ENCODE data around the gene ST8SIA4.

The ST8SIA4 gene

DNA sequence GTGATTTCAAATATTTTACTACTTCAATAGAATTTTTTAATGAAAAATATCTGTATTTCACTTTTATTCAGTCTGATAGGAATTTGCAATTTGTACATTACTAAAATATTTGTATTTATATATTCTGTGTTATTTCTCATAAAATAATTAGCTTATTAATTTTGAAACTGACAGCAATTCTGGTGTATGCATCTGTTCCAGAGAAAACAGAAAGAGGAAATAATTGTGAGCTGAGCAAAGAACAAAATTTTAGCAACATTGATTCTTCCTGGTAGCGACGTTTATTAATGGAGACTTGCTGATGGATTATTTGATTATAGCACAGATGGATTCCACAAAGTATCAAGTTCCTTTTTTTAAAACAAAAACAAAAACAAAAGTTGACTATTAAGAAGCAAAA, 61.0 kb downstream of the ST8SIA4 start:
- H3K4me2 ChIP-seq (ENCODE audit: low read length) = no peak overlapping the region
- no peaks in the 10 kb centered on the region for H3K36me3 ChIP-seq (ENCODE audit: insufficient read depth, low read length)
- H3K4me1 ChIP-seq (ENCODE audit: control insufficient read depth, insufficient read depth, low read length) = peaks cover 11% of the 10 kb centered on the region
- no peaks in the 10 kb centered on the region for H3K27me3 ChIP-seq (ENCODE audit: control insufficient read depth, insufficient read depth, low read length)
- no peaks in the 10 kb centered on the region for H3K9me3 ChIP-seq (replicated peaks; ENCODE audit: low read length)
- no peak overlapping the region for H3K4me3 ChIP-seq (ENCODE audit: low read length)
- H3K9ac ChIP-seq (ENCODE audit: low read depth, low read length) = no peak overlapping the region

DNA sequence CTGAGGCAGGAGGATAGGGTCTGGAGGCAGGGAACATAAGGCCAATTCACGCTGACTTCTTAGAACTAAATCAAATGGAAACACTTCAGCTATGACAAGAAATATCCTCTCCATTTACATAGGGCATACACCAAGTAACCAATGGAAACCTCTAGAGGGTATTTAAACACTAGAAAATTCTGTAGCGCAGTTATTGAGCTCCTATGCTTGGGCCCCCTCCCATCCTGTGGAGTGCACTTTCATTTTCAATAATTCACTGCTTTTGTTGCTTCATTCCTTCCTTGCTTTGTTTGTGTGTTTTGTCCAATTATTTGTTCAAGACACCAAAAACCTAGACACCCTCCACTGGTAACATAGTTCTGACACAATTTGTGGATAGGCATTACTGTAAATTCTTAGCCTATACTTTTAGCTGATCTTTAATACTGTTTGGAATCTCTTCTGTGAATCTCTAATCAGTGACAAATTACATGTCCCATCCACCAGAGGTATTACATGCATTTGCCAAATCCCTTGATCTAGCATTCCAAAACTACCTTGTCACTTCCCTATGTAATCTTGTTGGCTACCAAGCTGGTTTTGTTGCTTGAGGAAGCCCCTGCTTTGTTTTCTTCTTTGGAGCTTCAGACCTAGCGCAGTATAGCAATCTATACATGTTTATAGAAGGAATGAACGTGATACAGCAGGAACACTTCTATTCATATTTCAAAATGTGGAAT, 61.6 kb downstream of the ST8SIA4 start:
- Histone ChIP-seq H3K9me3 (replicated peaks; ENCODE audit: low read length) (no peaks in the 10 kb centered on the region), H3K4me2 (ENCODE audit: low read length) (no peak overlapping the region), H3K27me3 (ENCODE audit: control insufficient read depth, insufficient read depth, low read length) (no peaks in the 10 kb centered on the region), H3K4me1 (ENCODE audit: control insufficient read depth, insufficient read depth, low read length) (peaks cover 11% of the 10 kb centered on the region), H3K4me3 (ENCODE audit: low read length) (no peak overlapping the region), H3K9ac (ENCODE audit: low read depth, low read length) (no peak overlapping the region), H3K36me3 (ENCODE audit: insufficient read depth, low read length) (no peaks in the 10 kb centered on the region)

DNA sequence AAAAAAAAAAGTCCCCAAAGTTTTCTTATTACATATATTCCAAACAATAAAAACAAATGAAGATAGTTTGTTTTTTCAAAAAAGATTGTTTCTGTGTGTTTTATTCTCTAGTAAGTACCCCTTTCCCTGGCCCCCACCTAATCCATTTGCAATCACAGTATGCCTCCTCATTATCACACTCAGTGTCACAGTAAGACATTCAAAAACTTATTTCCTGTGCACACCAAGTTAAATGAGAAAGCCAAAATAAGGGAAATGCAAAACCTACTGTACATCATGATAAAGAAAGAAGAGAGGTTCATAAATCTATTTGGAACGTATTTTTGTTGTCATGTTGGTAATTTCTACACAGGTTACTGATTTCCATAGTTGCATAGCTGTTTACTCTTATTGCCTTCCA, 62.3 kb downstream of the ST8SIA4 start:
- H3K4me1 ChIP-seq (ENCODE audit: control insufficient read depth, insufficient read depth, low read length) = peaks cover 11% of the 10 kb centered on the region
- H3K4me2 ChIP-seq (ENCODE audit: low read length) = no peak overlapping the region
- H3K9me3 ChIP-seq (replicated peaks; ENCODE audit: low read length) = no peaks in the 10 kb centered on the region
- no peaks in the 10 kb centered on the region for H3K27me3 ChIP-seq (ENCODE audit: control insufficient read depth, insufficient read depth, low read length)
- no peak overlapping the region for H3K9ac ChIP-seq (ENCODE audit: low read depth, low read length)
- H3K36me3 ChIP-seq (ENCODE audit: insufficient read depth, low read length) = no peaks in the 10 kb centered on the region
- H3K4me3 ChIP-seq (ENCODE audit: low read length) = no peak overlapping the region

DNA sequence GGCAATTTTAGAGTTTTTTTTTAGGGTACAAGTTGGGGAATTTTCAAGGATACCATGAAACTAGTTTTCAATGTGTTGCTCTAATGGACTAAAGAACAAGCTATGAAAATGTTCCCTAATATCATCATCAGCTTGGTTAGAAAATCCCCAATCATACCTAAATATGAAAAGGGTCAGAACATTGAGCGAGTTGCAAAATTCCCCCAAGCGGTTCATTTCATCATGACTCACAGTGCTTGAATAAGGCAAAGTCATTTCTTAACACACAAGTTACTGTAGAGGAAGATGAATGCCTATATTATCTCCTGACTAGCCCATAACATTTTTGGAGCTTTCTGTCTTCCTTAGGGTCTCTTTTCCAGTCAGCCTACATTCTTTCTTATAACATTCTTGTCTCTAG, 62.7 kb downstream of the ST8SIA4 start:
- Histone ChIP-seq H3K36me3 (ENCODE audit: insufficient read depth, low read length) (no peaks in the 10 kb centered on the region), H3K4me2 (ENCODE audit: low read length) (no peak overlapping the region), H3K9me3 (replicated peaks; ENCODE audit: low read length) (no peaks in the 10 kb centered on the region), H3K4me3 (ENCODE audit: low read length) (no peak overlapping the region), H3K4me1 (ENCODE audit: control insufficient read depth, insufficient read depth, low read length) (peaks cover 11% of the 10 kb centered on the region), H3K9ac (ENCODE audit: low read depth, low read length) (no peak overlapping the region), H3K27me3 (ENCODE audit: control insufficient read depth, insufficient read depth, low read length) (no peaks in the 10 kb centered on the region)

DNA sequence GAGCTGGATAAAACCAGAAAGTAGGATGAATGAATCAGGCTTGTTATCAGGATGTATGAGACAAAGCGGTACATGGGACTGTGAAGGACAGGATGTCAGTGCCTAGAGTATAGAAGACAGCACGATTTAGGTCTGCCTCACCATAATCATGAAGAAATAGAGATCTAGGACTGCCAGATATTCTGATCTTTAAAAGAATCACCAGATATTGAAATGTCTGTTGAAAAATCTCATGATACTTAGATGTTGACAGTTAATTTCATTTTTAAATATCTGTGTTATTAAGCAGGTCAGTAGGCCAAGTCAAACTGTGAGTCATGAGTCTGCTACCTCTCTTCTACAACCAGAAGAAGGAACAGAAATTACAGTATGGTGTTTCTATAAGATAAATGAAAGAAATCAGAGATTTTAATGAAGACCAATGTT, 65.0 kb downstream of the ST8SIA4 start:
- H3K4me3 ChIP-seq (ENCODE audit: low read length) = no peak overlapping the region
- H3K27me3 ChIP-seq (ENCODE audit: control insufficient read depth, insufficient read depth, low read length) = no peaks in the 10 kb centered on the region
- peaks cover 11% of the 10 kb centered on the region for H3K4me1 ChIP-seq (ENCODE audit: control insufficient read depth, insufficient read depth, low read length)
- no peaks in the 10 kb centered on the region for H3K36me3 ChIP-seq (ENCODE audit: insufficient read depth, low read length)
- no peak overlapping the region for H3K4me2 ChIP-seq (ENCODE audit: low read length)
- no peaks in the 10 kb centered on the region for H3K9me3 ChIP-seq (replicated peaks; ENCODE audit: low read length)
- H3K9ac ChIP-seq (ENCODE audit: low read depth, low read length) = no peak overlapping the region

DNA sequence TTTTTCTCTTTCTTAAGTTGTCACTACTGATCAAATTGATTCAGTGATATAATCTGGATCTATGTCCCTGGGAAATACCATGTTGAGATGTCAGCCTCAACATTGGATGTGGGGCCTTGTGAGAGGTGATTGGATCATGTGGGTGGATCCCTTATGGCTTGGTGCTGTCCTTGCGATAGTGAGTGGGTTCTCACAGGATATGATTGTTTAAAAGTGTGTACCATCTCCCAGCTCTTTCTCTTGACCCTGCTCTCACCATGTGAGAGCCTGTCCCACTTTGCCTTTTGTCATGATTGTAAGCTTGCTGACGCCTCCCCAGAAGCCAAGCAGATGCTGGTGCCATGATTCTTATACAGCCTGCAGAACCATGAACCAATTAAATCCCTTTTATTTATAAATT, 68.6 kb downstream of the ST8SIA4 start:
- Histone ChIP-seq H3K9ac (ENCODE audit: low read depth, low read length) (no peak overlapping the region), H3K9me3 (replicated peaks; ENCODE audit: low read length) (no peaks in the 10 kb centered on the region), H3K4me1 (ENCODE audit: control insufficient read depth, insufficient read depth, low read length) (no peaks in the 10 kb centered on the region), H3K4me2 (ENCODE audit: low read length) (no peak overlapping the region), H3K4me3 (ENCODE audit: low read length) (no peak overlapping the region), H3K36me3 (ENCODE audit: insufficient read depth, low read length) (no peaks in the 10 kb centered on the region), H3K27me3 (ENCODE audit: control insufficient read depth, insufficient read depth, low read length) (no peaks in the 10 kb centered on the region)

DNA sequence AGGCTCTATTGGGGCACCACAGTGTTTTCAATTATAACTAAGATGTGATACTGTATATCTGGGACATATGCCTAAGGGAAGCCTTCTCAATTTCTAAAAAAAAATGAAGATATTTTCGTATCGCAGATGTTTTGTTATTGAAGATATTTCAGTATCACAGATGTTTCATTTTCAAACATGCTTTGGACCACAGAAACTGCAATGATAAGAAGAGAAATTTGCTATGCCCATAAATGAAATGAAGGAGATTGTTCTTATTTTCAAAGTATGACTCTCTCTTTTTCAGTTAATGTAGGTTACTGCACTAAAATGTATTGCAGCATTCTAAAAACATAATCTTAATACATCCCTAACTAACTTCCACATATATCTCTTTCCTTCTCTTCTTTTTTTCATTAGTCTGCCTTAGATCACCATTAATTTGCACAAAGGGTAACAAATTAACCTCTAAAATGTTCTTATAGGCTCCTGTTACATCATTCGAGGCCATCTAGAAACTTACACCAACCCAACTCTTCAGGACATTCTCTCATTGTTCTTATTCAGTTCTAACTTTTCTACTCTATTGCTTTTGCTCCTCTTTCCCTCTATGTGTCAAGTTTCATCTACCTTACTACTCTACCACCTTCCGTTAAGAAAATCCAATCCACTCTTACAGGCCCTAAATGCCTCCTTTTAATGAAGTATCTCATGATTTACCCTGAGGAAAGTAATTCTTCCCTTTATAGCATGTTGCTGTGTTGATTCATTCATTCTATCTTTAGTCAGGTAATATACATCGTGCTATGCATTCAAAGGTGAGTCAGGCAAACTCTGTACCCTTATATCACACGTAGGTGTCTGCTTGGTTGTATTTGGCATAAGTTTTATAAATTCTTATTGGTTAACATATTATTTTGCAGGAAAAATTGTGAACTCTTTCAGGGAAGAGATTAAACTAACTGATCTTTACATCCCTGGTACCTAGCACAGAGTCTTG, 70.5 kb downstream of the ST8SIA4 start:
- H3K9ac ChIP-seq (ENCODE audit: low read depth, low read length) = no peak overlapping the region
- no peak overlapping the region for H3K4me3 ChIP-seq (ENCODE audit: low read length)
- peaks cover 14% of the 10 kb centered on the region for H3K4me1 ChIP-seq (ENCODE audit: control insufficient read depth, insufficient read depth, low read length)
- no peaks in the 10 kb centered on the region for H3K9me3 ChIP-seq (replicated peaks; ENCODE audit: low read length)
- H3K36me3 ChIP-seq (ENCODE audit: insufficient read depth, low read length) = no peaks in the 10 kb centered on the region
- H3K4me2 ChIP-seq (ENCODE audit: low read length) = no peak overlapping the region
- H3K27me3 ChIP-seq (ENCODE audit: control insufficient read depth, insufficient read depth, low read length) = no peaks in the 10 kb centered on the region

DNA sequence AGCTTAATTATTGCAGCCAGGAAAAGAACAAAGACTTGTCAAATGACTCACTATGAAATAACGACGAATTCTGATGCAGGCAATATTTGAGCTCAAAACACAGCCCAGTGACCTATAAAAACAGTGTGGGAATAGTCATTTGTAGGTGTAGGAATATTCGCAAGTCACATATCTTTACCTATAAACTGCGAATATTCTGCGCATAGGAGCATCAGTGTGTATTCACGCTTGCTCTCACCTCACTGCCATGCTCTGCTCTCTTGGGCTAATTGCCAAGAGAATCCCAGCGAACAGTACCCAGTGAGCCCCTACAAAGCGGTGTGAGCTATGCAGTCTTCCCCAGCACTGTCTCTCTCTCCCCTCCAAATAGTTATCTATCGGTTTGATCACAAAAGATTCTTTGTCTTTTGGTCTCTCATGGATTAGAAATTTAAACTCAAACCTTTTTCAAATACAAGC, 74.2 kb downstream of the ST8SIA4 start:
- H3K36me3 ChIP-seq (ENCODE audit: insufficient read depth, low read length) = no peaks in the 10 kb centered on the region
- H3K27me3 ChIP-seq (ENCODE audit: control insufficient read depth, insufficient read depth, low read length) = no peaks in the 10 kb centered on the region
- H3K9ac ChIP-seq (ENCODE audit: low read depth, low read length) = peak overlapping the region; percentile 61
- no peaks in the 10 kb centered on the region for H3K9me3 ChIP-seq (replicated peaks; ENCODE audit: low read length)
- peaks cover 21% of the 10 kb centered on the region for H3K4me1 ChIP-seq (ENCODE audit: control insufficient read depth, insufficient read depth, low read length)
- no peak overlapping the region for H3K4me3 ChIP-seq (ENCODE audit: low read length)
- H3K4me2 ChIP-seq (ENCODE audit: low read length) = no peak overlapping the region

DNA sequence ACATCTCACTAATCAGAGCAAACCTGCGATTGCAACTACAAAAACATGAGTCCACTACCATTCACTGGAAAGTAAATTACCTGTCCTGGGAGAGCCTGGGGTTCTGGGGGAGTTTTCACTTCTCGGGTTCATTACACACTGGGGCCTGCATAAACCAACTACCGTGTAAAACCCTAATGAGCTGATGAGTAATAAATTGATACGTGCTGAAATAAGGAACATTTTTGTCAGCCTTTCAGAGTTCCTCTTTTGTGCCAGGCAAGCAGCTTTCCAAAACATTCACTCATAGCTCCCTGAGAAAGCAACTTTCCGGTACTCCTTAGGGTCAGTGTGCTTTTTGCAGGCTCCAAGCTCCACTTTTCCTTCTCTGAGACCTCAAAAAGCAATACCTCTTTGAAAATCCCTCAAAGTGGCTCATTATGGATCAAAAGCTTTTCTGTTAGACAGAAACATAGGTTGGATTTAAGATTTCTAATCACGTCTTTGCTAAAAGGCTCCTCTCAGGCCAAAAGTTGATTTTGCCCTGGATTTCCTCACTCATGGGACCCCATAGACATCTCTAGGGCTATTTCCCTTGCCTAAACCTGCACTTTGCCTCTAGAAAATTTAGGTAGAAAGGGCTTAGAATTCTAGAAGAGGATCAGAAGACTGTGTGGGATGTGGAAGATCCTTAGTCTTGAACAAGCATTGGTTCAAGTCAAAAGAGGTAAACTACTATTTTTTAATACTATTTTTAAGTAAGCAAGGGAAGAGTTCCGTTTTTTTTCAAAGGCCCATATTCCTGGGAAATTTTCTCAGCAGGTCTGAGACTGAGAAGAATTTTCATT, 74.8 kb downstream of the ST8SIA4 start:
- Histone ChIP-seq H3K4me2 (ENCODE audit: low read length) (peak overlapping the region; percentile 32), H3K36me3 (ENCODE audit: insufficient read depth, low read length) (no peaks in the 10 kb centered on the region), H3K9ac (ENCODE audit: low read depth, low read length) (peak overlapping the region; percentile 61), H3K27me3 (ENCODE audit: control insufficient read depth, insufficient read depth, low read length) (no peaks in the 10 kb centered on the region), H3K4me3 (ENCODE audit: low read length) (no peak overlapping the region), H3K9me3 (replicated peaks; ENCODE audit: low read length) (no peaks in the 10 kb centered on the region), H3K4me1 (ENCODE audit: control insufficient read depth, insufficient read depth, low read length) (peaks cover 21% of the 10 kb centered on the region)

DNA sequence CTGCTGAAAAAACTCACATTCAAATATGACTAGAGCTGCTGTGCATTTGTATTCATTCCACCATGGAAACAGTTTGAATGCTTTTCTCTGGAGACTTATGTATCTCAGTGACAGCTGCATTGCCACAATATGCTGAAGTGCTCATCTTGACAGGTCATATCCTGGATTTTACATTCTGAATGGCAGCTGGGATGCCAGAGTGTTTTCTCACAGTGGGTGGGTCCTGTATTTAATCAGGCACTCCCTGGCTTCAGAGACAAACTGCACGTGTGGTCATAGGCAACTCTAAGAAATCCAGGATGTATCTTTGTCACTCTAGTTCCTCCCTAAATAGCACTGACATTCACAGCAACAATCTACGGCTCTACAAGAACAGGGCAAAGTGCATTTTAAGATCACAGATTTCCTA, 75.6 kb downstream of the ST8SIA4 start:
- peak overlapping the region; percentile 61 for H3K9ac ChIP-seq (ENCODE audit: low read depth, low read length)

DNA sequence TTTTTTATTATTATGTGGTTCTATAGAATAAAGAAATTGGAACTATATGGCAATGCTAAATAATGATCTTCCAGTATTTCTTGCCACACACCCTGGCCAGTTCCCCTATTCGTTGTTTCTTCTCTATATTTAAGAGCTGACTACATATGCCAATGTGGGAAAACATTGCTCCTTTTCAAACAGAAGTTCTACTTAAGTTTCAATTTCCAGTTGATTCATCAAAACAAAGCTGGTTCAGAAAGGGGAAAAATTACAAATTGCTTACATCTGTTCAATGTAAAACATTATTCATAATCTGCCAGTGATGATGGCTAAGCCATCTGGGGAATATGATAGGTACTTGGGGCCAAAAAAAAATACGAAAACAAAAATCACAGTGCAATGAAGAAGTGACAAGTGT, 76.9 kb downstream of the ST8SIA4 start:
- H3K4me3 ChIP-seq (ENCODE audit: low read length) = no peak overlapping the region
- no peaks in the 10 kb centered on the region for H3K27me3 ChIP-seq (ENCODE audit: control insufficient read depth, insufficient read depth, low read length)
- peaks cover 21% of the 10 kb centered on the region for H3K4me1 ChIP-seq (ENCODE audit: control insufficient read depth, insufficient read depth, low read length)
- peak overlapping the region; percentile 21 for H3K9ac ChIP-seq (ENCODE audit: low read depth, low read length)
- no peak overlapping the region for H3K4me2 ChIP-seq (ENCODE audit: low read length)
- no peaks in the 10 kb centered on the region for H3K9me3 ChIP-seq (replicated peaks; ENCODE audit: low read length)
- no peaks in the 10 kb centered on the region for H3K36me3 ChIP-seq (ENCODE audit: insufficient read depth, low read length)

More for the DNA sequence above, 75.6 kb downstream of the ST8SIA4 start:
- peak overlapping the region; percentile 32 for H3K4me2 ChIP-seq (ENCODE audit: low read length)
- no peaks in the 10 kb centered on the region for H3K36me3 ChIP-seq (ENCODE audit: insufficient read depth, low read length)
- no peaks in the 10 kb centered on the region for H3K9me3 ChIP-seq (replicated peaks; ENCODE audit: low read length)
- H3K27me3 ChIP-seq (ENCODE audit: control insufficient read depth, insufficient read depth, low read length) = no peaks in the 10 kb centered on the region
- H3K4me1 ChIP-seq (ENCODE audit: control insufficient read depth, insufficient read depth, low read length) = peaks cover 21% of the 10 kb centered on the region
- H3K4me3 ChIP-seq (ENCODE audit: low read length) = no peak overlapping the region
